ENCODE data around the gene TMEM134.
"Not testable (repeated sequence)": the region's sequence is repeated elsewhere in the genome, so short reads cannot be mapped to it uniquely, and the experiment has no call there.

TMEM134 gene

GRCh38 chr11:67466962-67467771, 1.9 kb downstream of the TMEM134 start:
- H3K4me3 ChIP-seq (ENCODE audit: low read length), result no peak overlapping the region
- DNase-seq (ENCODE audit: low read depth), result no peak
- TF ChIP-seq, protein P1, sequence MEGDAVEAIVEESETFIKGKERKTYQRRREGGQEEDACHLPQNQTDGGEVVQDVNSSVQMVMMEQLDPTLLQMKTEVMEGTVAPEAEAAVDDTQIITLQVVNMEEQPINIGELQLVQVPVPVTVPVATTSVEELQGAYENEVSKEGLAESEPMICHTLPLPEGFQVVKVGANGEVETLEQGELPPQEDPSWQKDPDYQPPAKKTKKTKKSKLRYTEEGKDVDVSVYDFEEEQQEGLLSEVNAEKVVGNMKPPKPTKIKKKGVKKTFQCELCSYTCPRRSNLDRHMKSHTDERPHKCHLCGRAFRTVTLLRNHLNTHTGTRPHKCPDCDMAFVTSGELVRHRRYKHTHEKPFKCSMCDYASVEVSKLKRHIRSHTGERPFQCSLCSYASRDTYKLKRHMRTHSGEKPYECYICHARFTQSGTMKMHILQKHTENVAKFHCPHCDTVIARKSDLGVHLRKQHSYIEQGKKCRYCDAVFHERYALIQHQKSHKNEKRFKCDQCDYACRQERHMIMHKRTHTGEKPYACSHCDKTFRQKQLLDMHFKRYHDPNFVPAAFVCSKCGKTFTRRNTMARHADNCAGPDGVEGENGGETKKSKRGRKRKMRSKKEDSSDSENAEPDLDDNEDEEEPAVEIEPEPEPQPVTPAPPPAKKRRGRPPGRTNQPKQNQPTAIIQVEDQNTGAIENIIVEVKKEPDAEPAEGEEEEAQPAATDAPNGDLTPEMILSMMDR (conservative IDR thresholded peaks at IDR 0.05; ENCODE audit: low read depth, low read length), result no peak

- TF ChIP-seq, protein P1 (conservative IDR thresholded peaks at IDR 0.05; ENCODE audit: low read depth, low read length), result no peak
- DNase-seq (ENCODE audit: low read depth), result no peak
- no peak overlapping the region for H3K4me3 ChIP-seq (ENCODE audit: low read length)
Measured at GRCh38 chr11:67466367-67466766, 2.7 kb downstream of the TMEM134 start.

DNA sequence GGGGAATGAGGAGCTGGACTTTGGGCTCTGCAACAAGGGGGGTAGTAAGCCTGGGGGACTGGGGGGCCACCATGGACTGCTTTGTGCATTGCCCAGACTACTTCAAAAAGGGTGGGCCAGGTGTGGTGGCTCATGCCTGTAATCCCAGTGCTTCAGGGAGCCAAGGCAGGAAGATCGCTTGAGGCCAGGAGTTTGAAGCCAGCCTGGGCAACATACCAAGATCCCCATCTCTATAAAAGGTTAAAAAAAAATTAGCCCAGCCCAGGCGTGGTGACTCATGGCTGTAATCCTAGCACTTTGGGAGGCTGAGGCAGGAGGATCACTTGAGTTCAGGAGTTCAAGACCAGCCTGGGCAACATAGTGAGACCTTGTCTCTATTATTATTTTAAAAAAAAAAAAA, 3.5 kb downstream of the TMEM134 start:
- not testable (repeated sequence) for DNase-seq (ENCODE audit: low read depth)
- peak overlapping the region; percentile 68 for H3K4me3 ChIP-seq (ENCODE audit: low read length)

DNA sequence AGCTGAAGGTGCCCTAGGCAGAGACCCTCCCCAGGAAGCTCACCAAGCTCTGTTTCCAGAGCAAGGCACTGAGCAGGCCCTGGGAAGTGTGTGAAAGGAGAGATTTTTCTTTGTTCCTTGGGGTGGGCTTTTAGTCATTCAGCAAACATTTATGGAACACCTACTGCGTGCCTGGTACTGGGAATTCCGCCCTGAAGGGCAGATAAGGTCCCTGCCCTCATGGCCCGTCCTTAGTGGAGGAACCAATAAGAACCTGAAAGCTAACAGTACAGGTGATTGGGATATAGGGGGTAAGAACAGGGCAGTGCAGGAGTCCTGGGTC, 3.9 kb downstream of the TMEM134 start:
- TF ChIP-seq, protein P1 (conservative IDR thresholded peaks at IDR 0.05; ENCODE audit: low read depth, low read length), result no peak
- H3K4me3 ChIP-seq (ENCODE audit: low read length), result peak overlapping the region; percentile 68
- no peak for DNase-seq (ENCODE audit: low read depth)

DNA sequence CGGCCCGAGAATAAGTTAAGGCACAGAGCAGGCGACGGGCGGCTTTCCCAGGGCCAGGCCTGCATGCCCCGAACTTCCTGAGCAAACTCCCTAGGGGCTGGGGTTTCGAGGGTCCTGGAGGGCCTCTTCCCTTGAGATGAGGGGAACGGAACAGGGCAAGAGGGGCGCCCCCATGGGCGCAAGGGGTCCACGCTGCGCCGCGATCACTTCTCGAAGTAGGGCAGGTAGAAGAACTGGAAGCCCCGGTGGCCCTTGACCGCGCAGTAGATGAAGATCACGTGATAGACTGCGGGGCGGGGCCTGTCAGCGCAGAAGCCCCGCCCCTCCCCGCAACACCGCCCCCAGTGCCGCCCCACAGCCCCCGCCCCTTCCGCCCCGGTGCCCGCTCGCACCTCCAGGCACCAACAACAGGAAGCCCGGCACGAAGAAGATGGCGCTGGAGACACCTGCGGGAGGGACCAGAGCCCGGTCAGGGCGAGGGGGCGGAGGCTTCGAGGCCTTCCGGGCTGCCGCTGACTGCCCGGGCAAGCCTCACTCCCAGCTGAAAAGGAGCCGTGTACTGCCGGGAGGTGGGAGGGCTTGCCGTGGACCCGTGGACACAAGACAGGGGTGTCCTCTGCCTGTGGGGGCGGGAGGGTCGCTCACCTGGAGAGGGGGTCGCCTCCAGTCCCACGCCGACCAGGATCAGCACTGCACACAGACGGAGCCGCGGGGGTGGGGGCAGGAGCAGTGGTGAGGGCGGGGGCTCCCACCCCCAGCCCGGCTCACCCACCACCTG, 4.5 kb downstream of the TMEM134 start:
- DNase-seq (ENCODE audit: low read depth), result peak; percentile 43
- peak overlapping the region; percentile 68 for H3K4me3 ChIP-seq (ENCODE audit: low read length)
- TF ChIP-seq, protein P1 (conservative IDR thresholded peaks at IDR 0.05; ENCODE audit: low read depth, low read length), result no peak

DNA sequence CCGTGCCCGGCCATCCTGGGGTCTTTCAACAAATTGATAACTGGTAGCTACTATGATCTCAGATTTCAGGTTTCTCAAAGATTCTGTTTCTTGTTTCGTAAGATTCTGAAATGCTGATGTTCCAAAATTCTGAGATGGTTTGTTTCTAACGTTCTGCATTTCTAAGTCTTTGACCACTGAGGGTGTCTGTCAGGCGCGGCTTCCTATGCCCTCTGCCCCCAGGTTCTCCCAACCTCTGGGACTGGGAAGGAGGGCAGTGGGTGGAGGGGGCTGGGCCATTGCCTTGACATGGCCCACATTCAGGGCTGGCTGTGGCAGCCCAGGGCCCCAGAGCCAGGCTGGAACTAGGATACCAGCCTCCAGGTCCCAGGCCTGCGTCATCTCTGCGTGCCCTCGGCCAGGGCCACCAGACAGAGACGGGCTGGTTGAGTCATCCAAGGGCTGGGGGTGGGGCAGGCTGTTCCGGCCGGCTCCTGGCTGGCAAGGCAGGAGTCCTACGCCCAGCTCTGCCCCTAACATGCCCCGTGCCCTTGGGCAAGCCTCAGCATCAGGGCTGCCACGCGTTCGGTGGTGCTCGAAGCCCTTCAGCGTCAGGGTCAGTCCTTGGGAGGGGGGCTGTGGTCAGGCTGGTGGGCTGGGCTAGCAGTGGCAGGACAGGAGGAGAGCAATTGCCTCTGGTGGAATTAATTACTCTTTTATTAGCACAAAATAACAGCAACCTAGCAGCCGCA, 5.2 kb downstream of the TMEM134 start:
- no peak overlapping the region for H3K4me3 ChIP-seq (ENCODE audit: low read length)
- TF ChIP-seq, protein P1 (conservative IDR thresholded peaks at IDR 0.05; ENCODE audit: low read depth, low read length), result no peak
- no peak for DNase-seq (ENCODE audit: low read depth)

GRCh38 chr11:67463186-67463585, 5.9 kb downstream of the TMEM134 start:
- TF ChIP-seq, protein P1 (conservative IDR thresholded peaks at IDR 0.05; ENCODE audit: low read depth, low read length), result no peak

More at GRCh38 chr11:67463186-67463585, 5.9 kb downstream of the TMEM134 start:
- DNase-seq (ENCODE audit: low read depth), result no peak
- no peak overlapping the region for H3K4me3 ChIP-seq (ENCODE audit: low read length)
